Ishikawa (cell line): ENCODE measurements around the gene CTNNBL1.

Experiments used
- CEBPB ChIP-seq: IDR thresholded peaks from 2 replicates; pipeline ENCODE4 v1.6.1; 2012
- CREB1 ChIP-seq: IDR thresholded peaks from 2 replicates; pipeline ENCODE4 v1.6.1; 2012; ENCODE audit warnings: low read depth
- EGR1 ChIP-seq: IDR thresholded peaks from 2 replicates; pipeline ENCODE4 v1.6.1; 2012
- EP300 ChIP-seq: IDR thresholded peaks from 2 replicates; pipeline ENCODE4 v1.6.1; 2012; ENCODE audit warnings: borderline replicate concordance
- FOXM1 ChIP-seq: IDR thresholded peaks from 2 replicates; pipeline ENCODE4 v1.6.1; 2012; ENCODE audit warnings: low read depth, borderline replicate concordance
- MAX ChIP-seq: IDR thresholded peaks from 2 replicates; pipeline ENCODE4 v1.6.1; 2012
- NFIC ChIP-seq: IDR thresholded peaks from 2 replicates; pipeline ENCODE4 v1.6.1; 2012
- RAD21 ChIP-seq: IDR thresholded peaks from 2 replicates; pipeline ENCODE4 v1.6.1; 2012; ENCODE audit warnings: low read depth
- TAF1 ChIP-seq: IDR thresholded peaks from 2 replicates; pipeline ENCODE4 v1.6.1; 2012; ENCODE audit warnings: low read depth, mild to moderate bottlenecking
- TCF12 ChIP-seq: IDR thresholded peaks from 2 replicates; pipeline ENCODE4 v1.6.1; 2012; ENCODE audit warnings: low read depth
- TEAD4 ChIP-seq: IDR thresholded peaks from 2 replicates; pipeline ENCODE4 v1.6.1; 2012
- YY1 ChIP-seq: IDR thresholded peaks from 2 replicates; pipeline ENCODE4 v1.6.1; 2012; ENCODE audit warnings: low read depth
- ZBTB7A ChIP-seq: IDR thresholded peaks from 2 replicates; pipeline ENCODE4 v1.6.1; 2012; ENCODE audit warnings: low read depth
- TF ChIP-seq, protein P1 (sequence below): IDR thresholded peaks from 2 replicates; pipeline ENCODE4 v1.6.1; 2012; ENCODE audit warnings: low read depth, mild to moderate bottlenecking
- TF ChIP-seq, protein P2 (sequence below): IDR thresholded peaks from 2 replicates; pipeline ENCODE4 v1.6.1; 2012

Gene CTNNBL1

GRCh38 chr20:37877832-37878772, 184.3 kb downstream of the CTNNBL1 start:
- no peak for TF ChIP-seq TEAD4
- TF ChIP-seq RAD21: no peak
- TF ChIP-seq MAX: no peak
- TF ChIP-seq YY1: no peak
- TF ChIP-seq FOXM1: no peak
- no peak for TF ChIP-seq CREB1
- TF ChIP-seq ZBTB7A: no peak
- TF ChIP-seq NFIC: no peak

- no peak for TF ChIP-seq NFIC
- no peak for TF ChIP-seq FOXM1
- no peak for TF ChIP-seq EGR1
- no peak for TF ChIP-seq ZBTB7A
- TF ChIP-seq, protein P1, sequence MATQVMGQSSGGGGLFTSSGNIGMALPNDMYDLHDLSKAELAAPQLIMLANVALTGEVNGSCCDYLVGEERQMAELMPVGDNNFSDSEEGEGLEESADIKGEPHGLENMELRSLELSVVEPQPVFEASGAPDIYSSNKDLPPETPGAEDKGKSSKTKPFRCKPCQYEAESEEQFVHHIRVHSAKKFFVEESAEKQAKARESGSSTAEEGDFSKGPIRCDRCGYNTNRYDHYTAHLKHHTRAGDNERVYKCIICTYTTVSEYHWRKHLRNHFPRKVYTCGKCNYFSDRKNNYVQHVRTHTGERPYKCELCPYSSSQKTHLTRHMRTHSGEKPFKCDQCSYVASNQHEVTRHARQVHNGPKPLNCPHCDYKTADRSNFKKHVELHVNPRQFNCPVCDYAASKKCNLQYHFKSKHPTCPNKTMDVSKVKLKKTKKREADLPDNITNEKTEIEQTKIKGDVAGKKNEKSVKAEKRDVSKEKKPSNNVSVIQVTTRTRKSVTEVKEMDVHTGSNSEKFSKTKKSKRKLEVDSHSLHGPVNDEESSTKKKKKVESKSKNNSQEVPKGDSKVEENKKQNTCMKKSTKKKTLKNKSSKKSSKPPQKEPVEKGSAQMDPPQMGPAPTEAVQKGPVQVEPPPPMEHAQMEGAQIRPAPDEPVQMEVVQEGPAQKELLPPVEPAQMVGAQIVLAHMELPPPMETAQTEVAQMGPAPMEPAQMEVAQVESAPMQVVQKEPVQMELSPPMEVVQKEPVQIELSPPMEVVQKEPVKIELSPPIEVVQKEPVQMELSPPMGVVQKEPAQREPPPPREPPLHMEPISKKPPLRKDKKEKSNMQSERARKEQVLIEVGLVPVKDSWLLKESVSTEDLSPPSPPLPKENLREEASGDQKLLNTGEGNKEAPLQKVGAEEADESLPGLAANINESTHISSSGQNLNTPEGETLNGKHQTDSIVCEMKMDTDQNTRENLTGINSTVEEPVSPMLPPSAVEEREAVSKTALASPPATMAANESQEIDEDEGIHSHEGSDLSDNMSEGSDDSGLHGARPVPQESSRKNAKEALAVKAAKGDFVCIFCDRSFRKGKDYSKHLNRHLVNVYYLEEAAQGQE: no peak
- no peak for TF ChIP-seq TEAD4
- no peak for TF ChIP-seq YY1
- no peak for TF ChIP-seq CEBPB
- TF ChIP-seq, protein P2, sequence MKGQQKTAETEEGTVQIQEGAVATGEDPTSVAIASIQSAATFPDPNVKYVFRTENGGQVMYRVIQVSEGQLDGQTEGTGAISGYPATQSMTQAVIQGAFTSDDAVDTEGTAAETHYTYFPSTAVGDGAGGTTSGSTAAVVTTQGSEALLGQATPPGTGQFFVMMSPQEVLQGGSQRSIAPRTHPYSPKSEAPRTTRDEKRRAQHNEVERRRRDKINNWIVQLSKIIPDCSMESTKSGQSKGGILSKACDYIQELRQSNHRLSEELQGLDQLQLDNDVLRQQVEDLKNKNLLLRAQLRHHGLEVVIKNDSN: no peak
- no peak for TF ChIP-seq CREB1
- no peak for TF ChIP-seq TCF12
- TF ChIP-seq RAD21: no peak
Measured at GRCh38 chr20:37878835-37879599, 185.2 kb downstream of the CTNNBL1 start.

- TF ChIP-seq, protein P2: no peak
- TF ChIP-seq CEBPB (no peak), TAF1 (no peak), FOXM1 (no peak), TEAD4 (no peak), NFIC (no peak), YY1 (no peak), ZBTB7A (no peak), RAD21 (no peak), CREB1 (no peak), TCF12 (no peak), EP300 (no peak), EGR1 (no peak), MAX (no peak)
- TF ChIP-seq, protein P1: no peak
Measured at GRCh38 chr20:37879843-37880242, 186.0 kb downstream of the CTNNBL1 start.

DNA sequence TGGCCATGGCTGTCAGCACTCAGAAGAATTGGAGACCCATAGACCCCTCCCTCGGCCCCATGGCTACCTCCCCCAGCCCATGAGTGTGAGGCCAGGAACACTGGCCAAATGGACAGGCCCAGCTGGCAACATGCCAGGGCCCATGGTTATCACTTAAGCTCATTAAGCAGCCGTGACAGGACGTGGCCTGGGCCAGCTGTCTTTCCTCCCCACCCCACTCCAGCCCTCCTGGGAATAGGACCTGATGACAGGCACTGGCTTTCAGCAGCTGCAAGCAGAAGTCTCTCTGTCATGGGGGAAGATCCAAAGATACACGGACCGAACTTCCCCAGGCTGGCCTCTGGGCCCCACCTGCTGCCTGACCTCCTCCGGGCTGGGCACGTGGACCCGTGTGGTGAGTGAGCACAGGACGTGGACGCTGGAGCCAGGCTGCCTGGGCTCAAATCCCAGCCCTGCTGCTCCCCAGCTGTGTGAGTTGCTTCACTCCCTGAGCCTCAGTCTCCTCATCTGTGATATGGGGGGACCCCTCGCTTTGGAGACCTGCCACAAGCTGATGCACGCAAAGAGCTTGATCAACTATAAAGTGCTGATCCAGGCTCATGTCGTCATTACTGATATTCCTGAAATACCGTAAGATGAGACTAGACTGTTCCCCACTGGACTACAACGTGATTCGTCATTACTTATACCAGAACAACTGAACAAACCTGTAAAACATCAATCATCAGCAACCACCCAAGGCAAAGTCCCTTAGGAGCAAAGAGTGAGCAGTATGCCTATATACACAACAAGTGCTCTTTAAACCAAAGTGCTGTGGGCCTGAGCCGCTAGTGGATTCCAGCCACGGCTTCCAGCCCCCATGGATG, 187.1 kb downstream of the CTNNBL1 start:
- TF ChIP-seq MAX: no peak
- TF ChIP-seq CREB1: no peak
- no peak for TF ChIP-seq RAD21
- no peak for TF ChIP-seq TCF12
- no peak for TF ChIP-seq TEAD4
- no peak for TF ChIP-seq YY1
- TF ChIP-seq EP300: no peak
- TF ChIP-seq NFIC: peak; percentile 53
